H1 (cell line): ENCODE data around the gene TM9SF2. TPM values are rescaled to one million over a fixed set of nuclear protein-coding genes. Genes with fewer than 3 reads are reported as not detected.

Experiments
- CTCF ChIA-PET: fragments of 300-600 bp; sonication (Branson Sonifier 250); formaldehyde crosslinking; loops from one replicate; lab custom pipeline; 2021; ENCODE audit not compliant: partially characterized antibody; lab: Charles Lee
- POLR2A ChIA-PET: fragments of 300-600 bp; sonication (Branson Sonifier 250); formaldehyde crosslinking; loops from one replicate; lab custom pipeline; 2021; ENCODE audit warnings: inconsistent platforms; ENCODE audit not compliant: partially characterized antibody; lab: Charles Lee
- DNase-seq, 2 experiments: peaks; one replicate each; pipeline versions ENCODE4 v3.0.0 to v3.0.0-alpha.2; 2010 to 2022; ENCODE audit warnings: low spot score in 2 of 2, low read depth in 1 of 2, mixed read lengths in 1 of 2
- FAIRE-seq: peaks from 2 replicates; lab custom pipeline; 2011; peaks lifted over from hg19 to GRCh38; lab: Jason Lieb, UNC
- H2AFZ ChIP-seq: 2 replicates; pipeline ENCODE4 v1.8.1; 2012; ENCODE audit warnings: low read length, inconsistent platforms
- H2AK5ac ChIP-seq: 2 replicates; pipeline ENCODE4 v1.6.1; 2013; ENCODE audit warnings: low read depth, low read length
- H2BK120ac ChIP-seq: replicated peaks from 2 replicates; pipeline ENCODE3; 2013; ENCODE audit warnings: low read depth, low read length, inconsistent platforms
- H2BK12ac ChIP-seq: 2 replicates; pipeline ENCODE4 v1.6.1; 2013; ENCODE audit warnings: low read depth, low read length
- H2BK15ac ChIP-seq: 2 replicates; pipeline ENCODE4 v1.6.1; 2013; ENCODE audit warnings: low read length
- H2BK20ac ChIP-seq: 2 replicates; pipeline ENCODE4 v1.6.1; 2013; ENCODE audit warnings: low read length
- H2BK5ac ChIP-seq: 2 replicates; pipeline ENCODE4 v1.6.1; 2013; ENCODE audit warnings: low read depth, low read length
- H3K14ac ChIP-seq: 2 replicates; pipeline ENCODE4 v1.6.1; 2013; ENCODE audit warnings: inconsistent platforms; ENCODE audit not compliant: insufficient read length
- H3K18ac ChIP-seq: 2 replicates; pipeline ENCODE4 v1.6.1; 2013; ENCODE audit warnings: low read length; ENCODE audit errors: extremely low read depth
- H3K23ac ChIP-seq: 2 replicates; pipeline ENCODE4 v1.6.1; 2013; ENCODE audit warnings: inconsistent platforms; ENCODE audit not compliant: insufficient read length
- H3K23me2 ChIP-seq: 2 replicates; pipeline ENCODE4 v1.6.1; 2013; ENCODE audit warnings: low read depth, low read length
- H3K27ac ChIP-seq: 2 replicates; pipeline ENCODE4 v1.6.1; 2011; ENCODE audit warnings: low read depth, low read length, inconsistent platforms
- H3K27me3 ChIP-seq, 4 experiments: replicated peaks in 1 of 4; 1 replicate in 1 of 4; 2 replicates in 3 of 4; pipeline versions ENCODE4 v1.6.1 to v1.8.1; 2011 to 2013; ENCODE audit warnings: low read length in 3 of 4, mild to moderate bottlenecking in 3 of 4, inconsistent platforms in 2 of 4, mixed read lengths in 2 of 4, moderate library complexity in 1 of 4; ENCODE audit not compliant: control insufficient read depth in 3 of 4, insufficient read depth in 3 of 4; ENCODE audit errors: extremely low read depth in 1 of 4
- H3K36me3 ChIP-seq, 4 experiments: 2 replicates each; pipeline versions ENCODE4 v1.6.1 to v1.8.1; 2011 to 2013; ENCODE audit warnings: mild to moderate bottlenecking in 4 of 4, low read length in 3 of 4, moderate library complexity in 2 of 4, control low read depth in 1 of 4, inconsistent platforms in 1 of 4; ENCODE audit not compliant: insufficient read depth in 4 of 4, control insufficient read depth in 2 of 4
- H3K4ac ChIP-seq: replicated peaks from 2 replicates; pipeline ENCODE3; 2013; ENCODE audit warnings: low read length, low read depth, mixed read lengths, inconsistent platforms; ENCODE audit not compliant: insufficient read length
- H3K4me1 ChIP-seq, 4 experiments: replicated peaks in 1 of 4; 1 replicate in 1 of 4; 2 replicates in 3 of 4; pipeline versions ENCODE4 v1.6.1 to v1.8.1; 2011 to 2013; ENCODE audit warnings: low read length in 3 of 4, inconsistent platforms in 2 of 4, mixed read lengths in 1 of 4; ENCODE audit not compliant: insufficient read depth in 4 of 4, control insufficient read depth in 3 of 4
- H3K4me2 ChIP-seq, 2 experiments: 2 replicates each; pipeline versions ENCODE4 v1.6.1 to v1.8.1; 2011 to 2013; ENCODE audit warnings: low read depth in 2 of 2, low read length in 2 of 2, control low read depth in 1 of 2, inconsistent platforms in 1 of 2, mild to moderate bottlenecking in 1 of 2; ENCODE audit not compliant: insufficient read depth in 1 of 2
- H3K4me3 ChIP-seq, 4 experiments: fragments of 200-600, 300-600 bp in 1 of 4; sonication (generic), shearing (Covaris generic), sonication (Bioruptor Twin) in 1 of 4; 2 replicates each; pipeline versions ENCODE4 v1.5.1 to v1.8.1; 2011 to 2016; ENCODE audit warnings: low read length in 4 of 4, low read depth in 3 of 4, control low read depth in 2 of 4, inconsistent platforms in 2 of 4, mild to moderate bottlenecking in 2 of 4, mixed read lengths in 1 of 4, moderate library complexity in 1 of 4; ENCODE audit not compliant: insufficient read depth in 2 of 4; ENCODE audit errors: extremely low read depth in 1 of 4
- H3K56ac ChIP-seq: replicated peaks from 2 replicates; pipeline ENCODE3; 2013; ENCODE audit warnings: low read depth, mild to moderate bottlenecking, mixed read lengths, low read length, inconsistent platforms; ENCODE audit not compliant: insufficient read length
- H3K79me1 ChIP-seq: 2 replicates; pipeline ENCODE4 v1.6.1; 2013; ENCODE audit warnings: low read depth, low read length, control low read depth
- H3K79me2 ChIP-seq, 2 experiments: 2 replicates each; pipeline versions ENCODE4 v1.6.1 to v1.8.1; 2012 to 2013; ENCODE audit warnings: low read length in 2 of 2, mild to moderate bottlenecking in 2 of 2, inconsistent platforms in 1 of 2; ENCODE audit not compliant: insufficient read depth in 2 of 2, control insufficient read depth in 1 of 2
- H3K9ac ChIP-seq, 4 experiments: replicated peaks in 1 of 4; 1 replicate in 1 of 4; 2 replicates in 3 of 4; pipeline versions ENCODE4 v1.6.1 to v1.8.1; 2011 to 2013; ENCODE audit warnings: low read depth in 3 of 4, low read length in 3 of 4, control low read depth in 2 of 4, mild to moderate bottlenecking in 2 of 4, moderate library complexity in 2 of 4, inconsistent platforms in 1 of 4; ENCODE audit errors: extremely low read depth in 1 of 4
- H3K9me3 ChIP-seq, 2 experiments: 2 replicates each; pipeline versions ENCODE4 v1.6.1 to v1.8.1; 2012 to 2013; ENCODE audit warnings: mild to moderate bottlenecking in 2 of 2, moderate library complexity in 2 of 2, control low read depth in 1 of 2, inconsistent platforms in 1 of 2, low read depth in 1 of 2, low read length in 1 of 2, mixed read lengths in 1 of 2; ENCODE audit not compliant: insufficient read depth in 2 of 2
- H4K20me1 ChIP-seq, 2 experiments: replicated peaks in 1 of 2; 2 replicates each; pipeline versions ENCODE3 to v1.8.1; 2011 to 2013; ENCODE audit warnings: inconsistent platforms in 2 of 2, low read length in 2 of 2, mild to moderate bottlenecking in 1 of 2; ENCODE audit not compliant: insufficient read depth in 2 of 2, control insufficient read depth in 1 of 2
- H4K5ac ChIP-seq: 2 replicates; pipeline ENCODE4 v1.6.1; 2013; ENCODE audit warnings: low read length, low read depth, mixed read lengths, inconsistent platforms; ENCODE audit not compliant: insufficient read length
- H4K8ac ChIP-seq: 2 replicates; pipeline ENCODE4 v1.8.0; 2013; ENCODE audit warnings: mild to moderate bottlenecking, moderate library complexity, low read length, inconsistent platforms; ENCODE audit not compliant: insufficient read depth; ENCODE audit errors: extremely low read depth
- H4K91ac ChIP-seq: replicated peaks from 2 replicates; pipeline ENCODE3; 2013; ENCODE audit warnings: low read length, mixed read lengths, inconsistent platforms; ENCODE audit not compliant: insufficient read length
- CEBPB ChIP-seq: IDR thresholded peaks from 2 replicates; pipeline ENCODE4 v1.6.1; 2012; ENCODE audit warnings: low read depth, low read length
- CTBP2 ChIP-seq: IDR thresholded peaks from 2 replicates; pipeline ENCODE4 v1.7.0; 2011; ENCODE audit warnings: borderline replicate concordance, mild to moderate bottlenecking, moderate library complexity, mixed read lengths, low read length; ENCODE audit not compliant: insufficient read depth, insufficient read length
- FOSL1 ChIP-seq: IDR thresholded peaks from 2 replicates; pipeline ENCODE4 v1.6.1; 2011; ENCODE audit warnings: mild to moderate bottlenecking, low read depth, low read length, moderate library complexity; ENCODE audit not compliant: insufficient read depth
- GABPA ChIP-seq: IDR thresholded peaks from 2 replicates; pipeline ENCODE4 v1.6.1; 2011; ENCODE audit warnings: mild to moderate bottlenecking, low read length, moderate library complexity, borderline replicate concordance; ENCODE audit not compliant: insufficient read depth
- HDAC2 ChIP-seq, 2 experiments: fragments of 300-600 bp in 1 of 2; sonication (generic) in 1 of 2; IDR thresholded peaks; 2 replicates each; pipeline ENCODE4 v1.6.1; 2011 to 2012; ENCODE audit warnings: low read depth in 2 of 2, low read length in 2 of 2, mild to moderate bottlenecking in 2 of 2, moderate library complexity in 2 of 2, borderline replicate concordance in 1 of 2, inconsistent platforms in 1 of 2
- HDAC6 ChIP-seq: IDR thresholded peaks from one replicate; pipeline ENCODE4 v1.7.1; 2012; ENCODE audit warnings: low read depth, mild to moderate bottlenecking, inconsistent platforms, low read length, moderate library complexity
- JUN ChIP-seq: IDR thresholded peaks from 2 replicates; pipeline ENCODE4 v1.6.1; 2011; ENCODE audit warnings: low read depth, mild to moderate bottlenecking, improper control_type of control experiment, low read length
- JUND ChIP-seq: IDR thresholded peaks from 2 replicates; pipeline ENCODE4 v1.6.1; 2011; ENCODE audit warnings: mild to moderate bottlenecking, improper control_type of control experiment, low read length
- POLR2A ChIP-seq, 2 experiments: IDR thresholded peaks; 1 replicate in 1 of 2; 2 replicates in 1 of 2; pipeline ENCODE4 v1.6.1; 2011; ENCODE audit warnings: low read depth in 2 of 2, low read length in 2 of 2, mild to moderate bottlenecking in 2 of 2; ENCODE audit errors: control extremely low read depth in 1 of 2
- SP4 ChIP-seq: IDR thresholded peaks from 2 replicates; pipeline ENCODE4 v1.6.1; 2012; ENCODE audit warnings: low read length, inconsistent platforms
- TEAD4 ChIP-seq: IDR thresholded peaks from 2 replicates; pipeline ENCODE4 v1.6.1; 2012; ENCODE audit warnings: low read depth, low read length, inconsistent platforms, mixed read lengths
- whole genome bisulfite sequencing, 2 experiments: shearing (Covaris generic) in 1 of 2; methylation state at CpG; one replicate each; pipeline versions ENCODE4 v1.1.6 to v1.1.7; 2013 to 2015; ENCODE audit warnings: low lambda C conversion rate in 2 of 2, mixed read lengths in 2 of 2, inconsistent platforms in 1 of 2, low coverage in 1 of 2, missing lambda C conversion rate in 1 of 2; ENCODE audit not compliant: insufficient replicate concordance in 2 of 2, insufficient coverage in 1 of 2, insufficient read length in 1 of 2; ENCODE audit errors: extremely low coverage in 1 of 2, missing lambda C conversion rate in 1 of 2; 5-methylcytosine and 5-hydroxymethylcytosine counted together
- polyA plus RNA-seq, 7 experiments: library from polyadenylated mRNA; depleted of rRNA in 3 of 7; stranded (reverse) in 5 of 7; unstranded in 2 of 7; fragments of >200 nt in 5 of 7; fragments of 200-250 nt in 2 of 7; gene quantifications; 1 replicate in 5 of 7; 2 replicates in 1 of 7; 4 replicates in 1 of 7; pipeline versions ENCODE4 v1.2.1 to v1.2.3, GENCODE V29; 2011 to 2013; ENCODE audit warnings: missing spikeins in 2 of 7, mixed read lengths in 2 of 7
- total RNA-seq: library from RNA; stranded (reverse); fragmentation: NEBNext Ultra II Directional; extraction: Animal tissue kit (Norgen Biotek cat#: 25700); gene quantifications from 2 replicates; pipeline ENCODE4 v1.2.1, GENCODE V29; 2021

The TM9SF2 gene
- total and polyA plus RNA-seq, 2 of the 8 experiments (the other 6 are each of a cell fraction or from before 2014, with no cell fraction given): 68.0 to 101 TPM

- Histone ChIP-seq H3K23ac (no peak overlapping the region), H4K5ac (no peak overlapping the region), H3K23me2 (no peaks in the 10 kb centered on the region), H3K9ac (no peak overlapping the region), H3K36me3 (no peaks in the 10 kb centered on the region), H3K9me3 (no peaks in the 10 kb centered on the region), H3K27me3 (peaks cover 0 to 2% (median 0%) of the 10 kb centered on the region in 4 experiments; a peak in 1 of 7 replicates), H4K91ac (no peak overlapping the region), H4K8ac (no peak overlapping the region), H2BK15ac (no peak overlapping the region), H3K4me3 (no peak overlapping the region), H3K4ac (no peak overlapping the region), H3K18ac (no peak overlapping the region), H3K79me1 (no peaks in the 10 kb centered on the region), H2BK20ac (no peak overlapping the region), H2AK5ac (no peak overlapping the region), H4K20me1 (no peaks in the 10 kb centered on the region), H3K27ac (no peak overlapping the region), H2BK120ac (no peak overlapping the region), H3K4me2 (no peak overlapping the region), H2BK5ac (no peak overlapping the region), H3K14ac (no peak overlapping the region), H2BK12ac (no peak overlapping the region), H2AFZ (no peak overlapping the region), H3K79me2 (no peaks in the 10 kb centered on the region), H3K56ac (no peak overlapping the region), H3K4me1 (no peaks in the 10 kb centered on the region)
- ChIA-PET CTCF (no interaction called here), POLR2A (no interaction called here)
- TF ChIP-seq JUND (no peak), FOSL1 (no peak), SP4 (no peak), JUN (no peak), CEBPB (no peak), GABPA (no peak), TEAD4 (no peak), CTBP2 (no peak), HDAC6 (no peak), HDAC2 (IDR thresholded peaks at IDR 0.05; ENCODE audit: borderline replicate concordance in 1 of 2, low read depth in 2 of 2, low read length in 2 of 2) (no peak), POLR2A (IDR thresholded peaks at IDR 0.05; ENCODE audit: control extremely low read depth in 1 of 2, low read depth in 2 of 2, low read length in 2 of 2) (no peak)
- DNase-seq: no peak
- 77% methylated on average over 3 of the region's 3 CpGs; no CpG with 5 or more reads in 1 of the 2 experiments for WGBS, 2 experiments
- no peak for FAIRE-seq
These were observed 14.3 kb upstream of the TM9SF2 start for GRCh38 chr13:99486996-99487395.
